GM23248 (cell line): Measurements from ENCODE around the gene EMC7.

Source experiments
- EZH2 ChIP-seq: fragments of 200-600 bp; sonication (generic); IDR thresholded peaks from 2 replicates; pipeline ENCODE4 v1.6.1; 2018; ENCODE audit warnings: antibody characterized with exemption, mild to moderate bottlenecking; ENCODE audit not compliant: insufficient read depth, poor library complexity, severe bottlenecking
- EZH2phosphoT487 ChIP-seq: fragments of 200-600 bp; sonication (generic); IDR thresholded peaks from 2 replicates; pipeline ENCODE4 v1.6.1; 2018; ENCODE audit warnings: antibody characterized with exemption, moderate library complexity, mild to moderate bottlenecking, low read depth; ENCODE audit not compliant: insufficient read depth

- TF ChIP-seq EZH2 (no peak), EZH2phosphoT487 (no peak)
These were observed 22.8 kb downstream of the EMC7 start for GRCh38 chr15:34078900-34079299.
